ENCODE measurements around the gene NUBPL.

The NUBPL gene

DNA sequence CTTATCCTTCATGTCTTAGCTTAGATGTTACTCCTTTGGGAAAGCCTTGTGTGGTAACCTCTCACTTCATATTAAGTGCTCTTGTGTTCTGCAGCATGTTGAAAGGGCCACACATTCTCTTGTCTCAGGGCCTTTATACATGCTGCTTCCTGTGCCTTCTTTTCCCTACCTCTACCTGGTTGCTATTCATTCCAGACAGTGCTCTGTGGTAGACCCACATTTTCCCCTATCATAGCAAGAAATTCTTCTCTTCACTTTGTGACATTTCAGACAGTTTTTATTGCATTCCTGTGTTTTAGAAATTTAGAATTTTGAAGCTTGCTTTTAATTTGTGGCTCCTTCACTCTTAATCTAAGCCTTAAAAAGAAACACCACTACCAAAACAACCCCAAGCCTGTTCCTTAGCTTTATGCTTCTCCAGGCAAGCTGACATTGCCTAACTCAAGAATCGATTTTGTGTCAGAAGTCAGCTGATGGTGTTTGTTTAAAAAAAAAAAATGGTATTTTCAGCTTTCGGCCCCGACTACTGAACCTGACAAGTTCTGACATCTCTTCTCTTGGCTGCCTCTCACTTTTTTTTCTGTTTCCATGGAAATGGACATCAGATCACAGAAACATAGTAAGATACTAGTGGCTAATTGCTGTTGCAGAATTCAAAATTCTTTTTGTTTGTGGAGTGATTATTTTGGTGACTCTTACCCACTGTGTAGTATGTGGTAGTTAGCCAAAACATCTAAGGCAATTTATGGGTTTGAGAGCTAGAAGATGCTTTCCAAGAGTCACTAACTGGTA, 156.3 kb downstream of the NUBPL start:
- Histone ChIP-seq H3K27me3 (ENCODE audit: insufficient read depth, low read length, poor library complexity, severe bottlenecking) (no peaks in the 10 kb centered on the region), H3K9me3 (ENCODE audit: insufficient read depth, low read depth, low read length) (no peaks in the 10 kb centered on the region), H3K36me3 (ENCODE audit: insufficient read depth, low read length) (no peaks in the 10 kb centered on the region), H3K4me2 (ENCODE audit: low read depth, low read length, poor library complexity, severe bottlenecking) (no peak overlapping the region), H3F3A (ENCODE audit: low read depth) (no peaks in the 10 kb centered on the region), H3K9ac (ENCODE audit: low read depth, low read length, poor library complexity, severe bottlenecking) (no peak overlapping the region), H3K79me2 (ENCODE audit: insufficient read depth, low read length) (no peaks in the 10 kb centered on the region), H4K20me1 (ENCODE audit: insufficient read depth, low read length, poor library complexity, severe bottlenecking) (no peaks in the 10 kb centered on the region), H3K4me1 (ENCODE audit: insufficient read depth, low read length, poor library complexity, severe bottlenecking) (no peaks in the 10 kb centered on the region), H2AFZ (ENCODE audit: low read length) (no peak overlapping the region), H3K4me3 (ENCODE audit: low read length, poor library complexity, severe bottlenecking) (no peak overlapping the region), H3K9me2 (replicated peaks; ENCODE audit: low read depth, low read length) (no peaks in the 10 kb centered on the region)
- TF ChIP-seq EZH2phosphoT487 (IDR thresholded peaks at IDR 0.05; ENCODE audit: borderline replicate concordance) (no peak), CTCF (conservative IDR thresholded peaks at IDR 0.05; ENCODE audit: low read length) (no peak)

GRCh38 chr14:31718585-31718984, 157.4 kb downstream of the NUBPL start:
- Histone ChIP-seq H3K4me3 (ENCODE audit: low read length, poor library complexity, severe bottlenecking) (no peak overlapping the region), H3K79me2 (ENCODE audit: insufficient read depth, low read length) (no peaks in the 10 kb centered on the region), H3K9ac (ENCODE audit: low read depth, low read length, poor library complexity, severe bottlenecking) (no peak overlapping the region), H3K27me3 (ENCODE audit: insufficient read depth, low read length, poor library complexity, severe bottlenecking) (no peaks in the 10 kb centered on the region), H3K9me2 (replicated peaks; ENCODE audit: low read depth, low read length) (no peaks in the 10 kb centered on the region), H4K20me1 (ENCODE audit: insufficient read depth, low read length, poor library complexity, severe bottlenecking) (no peaks in the 10 kb centered on the region), H3K36me3 (ENCODE audit: insufficient read depth, low read length) (no peaks in the 10 kb centered on the region), H3K4me1 (ENCODE audit: insufficient read depth, low read length, poor library complexity, severe bottlenecking) (no peaks in the 10 kb centered on the region), H2AFZ (ENCODE audit: low read length) (no peak overlapping the region), H3K4me2 (ENCODE audit: low read depth, low read length, poor library complexity, severe bottlenecking) (no peak overlapping the region), H3K9me3 (ENCODE audit: insufficient read depth, low read depth, low read length) (no peaks in the 10 kb centered on the region), H3F3A (ENCODE audit: low read depth) (no peaks in the 10 kb centered on the region)
- TF ChIP-seq CTCF (conservative IDR thresholded peaks at IDR 0.05; ENCODE audit: low read length): no peak
- no peak for TF ChIP-seq EZH2phosphoT487 (IDR thresholded peaks at IDR 0.05; ENCODE audit: borderline replicate concordance)

- H3K9me3 ChIP-seq (ENCODE audit: insufficient read depth, low read depth, low read length): no peaks in the 10 kb centered on the region
- H3K79me2 ChIP-seq (ENCODE audit: insufficient read depth, low read length): no peaks in the 10 kb centered on the region
- no peaks in the 10 kb centered on the region for H3K27me3 ChIP-seq (ENCODE audit: insufficient read depth, low read length, poor library complexity, severe bottlenecking)
- TF ChIP-seq CTCF (conservative IDR thresholded peaks at IDR 0.05; ENCODE audit: low read length) (no peak), EZH2phosphoT487 (IDR thresholded peaks at IDR 0.05; ENCODE audit: borderline replicate concordance) (no peak)
- H3K4me2 ChIP-seq (ENCODE audit: low read depth, low read length, poor library complexity, severe bottlenecking): no peak overlapping the region
- H3K4me3 ChIP-seq (ENCODE audit: low read length, poor library complexity, severe bottlenecking): no peak overlapping the region
- no peaks in the 10 kb centered on the region for H3K4me1 ChIP-seq (ENCODE audit: insufficient read depth, low read length, poor library complexity, severe bottlenecking)
- no peak overlapping the region for H2AFZ ChIP-seq (ENCODE audit: low read length)
- H4K20me1 ChIP-seq (ENCODE audit: insufficient read depth, low read length, poor library complexity, severe bottlenecking): no peaks in the 10 kb centered on the region
- H3F3A ChIP-seq (ENCODE audit: low read depth): no peaks in the 10 kb centered on the region
- H3K36me3 ChIP-seq (ENCODE audit: insufficient read depth, low read length): no peaks in the 10 kb centered on the region
- no peaks in the 10 kb centered on the region for H3K9me2 ChIP-seq (replicated peaks; ENCODE audit: low read depth, low read length)
- no peak overlapping the region for H3K9ac ChIP-seq (ENCODE audit: low read depth, low read length, poor library complexity, severe bottlenecking)
Observed at GRCh38 chr14:31718985-31719384, 157.8 kb downstream of the NUBPL start.
